PC-3 (cell line): ENCODE measurements around the gene TBC1D8.

ENCODE experiments used
- CTCF ChIP-seq: fragments of 300-600 bp; sonication (generic); conservative IDR thresholded peaks from 2 replicates; pipeline ENCODE4 v1.5.1; 2017; ENCODE audit warnings: antibody characterized with exemption, low read depth, mild to moderate bottlenecking, low read length
- EZH2phosphoT487 ChIP-seq: fragments of 300-600 bp; sonication (generic); IDR thresholded peaks from 2 replicates; pipeline ENCODE4 v1.6.1; 2018; ENCODE audit warnings: mild to moderate bottlenecking, antibody characterized with exemption, low read length, borderline replicate concordance

DNA sequence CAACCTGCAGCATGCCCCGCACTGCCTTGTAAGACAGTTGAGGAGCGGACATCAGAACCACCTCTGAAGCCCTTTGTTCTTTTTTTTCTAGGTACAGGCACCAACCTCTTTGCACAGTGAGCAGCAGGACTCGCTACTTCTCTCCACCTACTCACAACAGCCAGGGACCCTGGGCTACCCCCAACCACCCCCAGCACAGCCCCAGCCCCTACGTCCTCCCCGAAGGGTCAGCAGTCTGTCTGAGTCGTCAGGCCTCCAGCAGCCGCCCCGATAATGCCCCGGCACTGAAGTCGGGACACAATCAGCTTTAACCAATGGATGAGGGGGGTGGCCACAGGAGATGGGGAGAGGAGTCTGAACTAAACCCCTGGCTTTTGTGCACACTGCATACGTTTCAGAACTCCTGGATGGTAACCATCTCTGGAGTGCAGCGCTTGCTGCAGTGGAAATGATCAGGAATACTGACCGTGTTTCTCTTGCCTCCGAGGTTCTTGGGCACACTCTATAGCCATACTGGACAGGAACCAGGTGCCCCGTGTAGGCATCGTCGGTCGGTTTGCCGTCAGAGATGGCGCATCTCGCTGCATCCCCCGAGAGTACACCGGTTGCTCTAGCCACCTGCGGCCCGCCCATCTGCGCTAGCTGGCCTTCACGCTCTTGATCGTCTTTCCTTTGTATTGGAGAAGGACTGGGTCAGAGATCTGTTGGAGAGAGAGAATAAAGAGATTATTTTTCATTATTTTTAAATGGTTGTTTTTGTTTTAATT, 155.7 kb downstream of the TBC1D8 start:
- TF ChIP-seq CTCF (no peak), EZH2phosphoT487 (no peak)
